Hematopoietic multipotent progenitor cell treated with erythropoietin and hydrocortisone succinate and interleukin-3 and kit ligand, for 15 days (in vitro differentiated cells): ENCODE data around the gene FBXL3.

Source experiments
- DNase-seq: peaks from one replicate; pipeline ENCODE4 v3.0.0-alpha.2; 2015; ENCODE audit warnings: low spot score

Gene FBXL3

GRCh38 chr13:77026861-77027621 is at the start of gene FBXL3:
Gene FBXL3 (minus strand): TSS chr13:77027159. CDS start chr13:77021860, 5,299 bp downstream.
- DNase-seq: peak; percentile 88

DNA sequence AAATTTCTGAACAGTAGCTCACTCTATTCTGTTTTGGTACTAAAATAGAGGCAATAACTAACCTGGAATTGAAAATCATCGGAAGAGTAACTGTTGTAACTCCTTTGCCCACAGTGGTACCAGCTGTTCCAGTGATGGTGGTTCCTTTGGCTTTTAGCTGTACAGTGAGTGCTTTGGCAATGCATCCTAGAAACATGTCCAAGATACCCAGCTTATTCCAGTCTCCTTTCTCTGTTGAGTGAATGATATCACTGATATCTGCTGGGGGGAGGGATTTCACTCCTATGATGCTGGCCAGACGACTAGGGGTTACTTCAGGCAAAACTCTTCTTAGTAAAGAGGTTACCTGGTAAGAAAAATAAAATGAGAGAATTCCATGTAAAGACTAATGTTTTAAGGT is 40.6 kb upstream of the FBXL3 start:
- no peak for DNase-seq

- DNase-seq: no peak
Measured at GRCh38 chr13:77065461-77066147, 38.6 kb upstream of the FBXL3 start.

GRCh38 chr13:77062097-77062496 is 35.1 kb upstream of the FBXL3 start:
- DNase-seq: no peak

GRCh38 chr13:77061362-77061761 is 34.4 kb upstream of the FBXL3 start:
- no peak for DNase-seq

GRCh38 chr13:77056886-77057285 is 29.9 kb upstream of the FBXL3 start:
- no peak for DNase-seq

DNA sequence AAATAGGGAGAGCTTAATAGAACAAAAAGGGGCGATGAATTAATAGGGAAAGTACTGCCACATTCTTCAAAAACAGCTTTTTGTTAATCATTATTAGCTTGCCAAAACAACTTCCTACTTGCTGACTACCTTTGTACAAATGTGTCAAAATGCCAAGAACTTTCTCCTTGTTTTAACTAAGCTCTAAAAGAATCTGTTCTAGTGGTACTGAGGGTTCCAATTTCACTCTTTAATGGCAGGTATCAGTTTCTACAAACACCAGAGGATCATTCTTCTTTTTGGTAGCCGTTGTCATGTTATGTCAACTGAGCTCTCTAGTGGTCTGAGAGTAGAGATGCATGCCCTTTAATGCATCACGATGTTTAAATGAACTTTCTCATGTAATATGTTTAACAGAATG is 29.4 kb upstream of the FBXL3 start:
- DNase-seq: no peak

DNA sequence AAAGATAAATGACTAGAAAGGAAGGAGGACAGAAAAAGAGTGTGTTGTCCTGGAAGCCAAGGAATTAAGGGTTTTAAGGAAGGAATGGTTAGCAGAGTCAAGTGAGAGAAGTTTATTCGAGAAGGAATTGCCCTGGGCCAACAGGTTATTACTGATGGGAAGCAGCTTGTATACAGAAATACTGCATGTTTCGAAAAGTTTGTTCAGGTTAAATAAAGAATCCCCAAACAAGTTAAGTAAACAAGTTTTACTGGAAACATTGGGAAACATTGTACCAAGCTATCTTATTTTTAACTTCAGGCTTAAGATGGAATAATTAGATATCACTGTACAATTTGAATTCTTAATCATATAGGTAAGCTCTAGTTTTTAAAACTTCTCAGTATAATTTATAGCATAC is 28.2 kb upstream of the FBXL3 start:
- DNase-seq: no peak

DNA sequence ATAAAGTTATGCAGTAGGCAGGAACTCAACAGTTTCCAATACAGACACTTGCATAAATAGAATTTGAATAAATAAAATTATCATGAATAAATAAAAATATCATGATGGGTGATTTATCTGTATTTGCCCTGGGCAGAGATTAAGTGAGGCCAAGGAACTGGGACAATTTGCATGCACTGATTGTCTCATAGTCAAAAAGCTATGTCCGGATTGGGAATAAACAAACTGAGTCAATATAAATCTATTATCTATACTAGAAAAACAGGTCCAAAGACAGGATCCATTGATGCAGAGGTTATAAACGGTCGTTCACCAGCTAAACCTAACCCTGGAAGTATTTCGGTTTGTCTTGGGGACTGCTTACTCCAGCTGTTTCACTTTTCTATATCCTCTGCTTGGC is 26.2 kb upstream of the FBXL3 start:
- no peak for DNase-seq

DNA sequence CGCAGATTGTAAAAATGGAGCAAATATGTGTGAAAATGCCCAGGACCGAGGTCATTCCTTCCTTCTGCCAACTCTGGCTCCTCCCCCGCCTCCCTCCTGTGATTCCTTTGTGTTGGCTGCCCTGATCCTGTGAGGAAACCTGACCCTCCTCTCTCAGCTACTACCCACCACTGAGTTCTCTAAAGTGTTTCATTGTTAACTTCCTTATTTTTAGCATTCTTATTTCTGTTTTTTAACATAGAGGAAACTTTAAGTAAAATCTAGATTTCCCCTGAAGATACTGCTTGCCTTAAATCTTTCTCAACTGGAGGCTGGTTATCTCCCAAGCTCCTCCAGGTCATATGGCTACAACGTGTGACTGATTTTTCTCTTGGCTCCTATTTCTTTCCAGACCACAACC is 21.7 kb upstream of the FBXL3 start:
- DNase-seq: no peak

GRCh38 chr13:77047649-77048343 is 20.8 kb upstream of the FBXL3 start:
- DNase-seq: no peak

GRCh38 chr13:77042566-77043177 is 15.7 kb upstream of the FBXL3 start:
- DNase-seq: no peak

DNA sequence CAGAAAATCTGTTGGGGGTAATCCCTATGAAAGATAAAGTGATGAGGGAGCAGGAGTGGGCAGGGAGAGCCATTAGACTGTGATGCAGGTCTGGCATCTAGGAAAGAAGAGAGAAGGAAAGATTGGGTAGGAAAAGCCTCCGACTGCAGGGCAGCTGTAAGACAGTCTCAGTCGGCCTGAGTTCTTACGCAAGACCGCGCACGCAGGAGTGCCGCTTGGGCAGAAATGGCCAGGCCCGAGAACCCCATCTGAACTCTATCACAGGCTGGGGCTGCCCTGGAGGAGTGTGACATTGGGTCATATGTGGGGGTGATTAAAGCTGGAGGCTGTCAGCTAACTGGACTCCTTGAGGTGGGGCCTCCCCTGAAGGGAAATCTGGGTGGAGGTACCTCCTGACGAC is 13.9 kb upstream of the FBXL3 start:
- DNase-seq: no peak

DNA sequence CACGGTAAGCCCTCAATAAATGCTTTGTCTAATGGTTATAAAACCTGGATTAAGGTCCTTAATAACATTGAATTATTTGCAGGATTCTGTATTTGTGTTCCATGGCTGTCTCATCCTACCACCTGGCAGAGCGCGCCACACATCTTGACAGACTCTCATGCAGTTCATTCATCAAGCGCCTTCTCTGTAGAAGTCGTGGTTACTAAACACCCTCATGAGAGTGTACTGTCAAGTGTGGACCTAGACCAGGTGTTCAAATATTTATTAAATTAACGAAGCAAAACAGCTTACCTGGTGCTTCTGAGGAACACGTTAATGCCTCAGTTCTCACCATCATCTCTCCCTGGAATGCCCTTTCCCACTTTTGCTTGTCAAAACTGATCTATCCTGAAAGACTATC is 13.1 kb upstream of the FBXL3 start:
- DNase-seq: no peak

DNA sequence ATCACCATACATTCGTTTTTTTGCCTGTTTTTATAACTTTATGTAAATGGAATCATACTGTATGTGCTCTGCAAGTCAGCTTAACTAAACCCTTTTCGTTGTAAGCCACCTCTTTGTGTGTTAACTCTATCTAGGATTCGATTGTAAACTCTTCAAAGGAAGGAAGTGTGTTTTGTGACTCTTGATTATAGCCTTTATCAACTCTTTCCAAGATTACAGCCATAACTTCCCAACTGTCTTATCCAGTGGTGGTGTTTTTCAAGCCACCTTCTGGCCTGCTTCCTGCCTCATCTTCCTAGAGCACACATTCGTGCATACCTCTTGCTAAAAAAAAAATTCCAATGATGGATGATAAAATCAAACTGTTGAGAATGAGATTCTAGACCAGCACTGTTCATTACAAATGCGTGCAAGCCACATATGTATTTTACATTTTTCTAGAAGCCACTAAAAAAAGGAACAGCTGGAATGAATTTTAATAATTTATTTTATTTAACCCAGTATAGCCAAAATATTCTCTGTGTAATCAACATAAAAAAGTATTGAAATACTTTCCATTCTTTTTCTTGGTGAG is 12.0 kb upstream of the FBXL3 start:
- DNase-seq: no peak

GRCh38 chr13:77036279-77036678 is 9.3 kb upstream of the FBXL3 start:
- DNase-seq: no peak

GRCh38 chr13:77034881-77035280 is 7.9 kb upstream of the FBXL3 start:
- DNase-seq: no peak

DNA sequence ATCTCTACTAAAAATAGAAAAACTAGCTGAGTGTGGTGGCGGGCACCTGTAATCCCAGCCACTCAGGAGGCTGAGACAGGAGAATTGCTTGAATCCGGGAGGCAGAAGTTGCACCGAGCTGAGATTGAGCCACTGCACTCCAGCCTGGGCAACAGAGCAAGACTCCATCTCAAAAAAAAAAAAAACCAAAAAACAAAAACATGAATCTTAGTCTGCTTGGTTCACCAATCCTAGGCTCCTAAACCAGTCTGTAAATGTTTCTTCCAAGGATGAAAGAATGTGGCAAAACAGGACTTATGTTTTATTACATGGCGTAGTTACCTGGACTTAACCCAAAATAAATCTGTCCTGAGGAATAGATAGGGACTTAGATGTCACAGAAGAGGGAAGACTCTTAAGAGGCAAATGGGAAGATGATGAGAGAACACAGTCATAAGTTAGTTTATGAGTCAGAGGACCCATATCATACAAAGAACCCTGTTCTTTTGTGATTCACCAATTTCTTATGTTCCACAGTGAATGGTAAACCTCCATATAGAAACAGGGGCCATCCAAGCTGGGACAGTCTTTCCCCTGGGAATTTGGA is 6.9 kb upstream of the FBXL3 start:
- no peak for DNase-seq

- DNase-seq: no peak
Measured at GRCh38 chr13:77031656-77032243, 4.8 kb upstream of the FBXL3 start.

DNA sequence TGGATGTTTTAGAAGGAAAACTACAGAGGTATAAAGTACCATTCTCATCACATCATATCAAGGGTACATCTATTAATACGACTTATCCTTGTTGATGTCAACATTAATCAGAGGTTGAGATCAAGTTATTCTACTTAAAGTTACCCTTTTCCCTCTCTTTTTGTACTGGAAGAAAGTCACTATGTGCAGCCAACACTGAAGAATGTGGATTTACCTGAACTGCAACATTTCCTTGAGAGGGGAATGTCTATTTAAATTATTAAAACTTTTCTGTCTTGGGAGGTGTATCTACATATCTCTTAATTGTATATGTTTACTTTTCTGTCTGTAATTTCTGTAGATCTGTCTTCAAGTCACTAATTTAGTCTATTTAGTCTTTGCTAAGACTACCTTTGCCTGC is 2.5 kb upstream of the FBXL3 start:
- no peak for DNase-seq

DNA sequence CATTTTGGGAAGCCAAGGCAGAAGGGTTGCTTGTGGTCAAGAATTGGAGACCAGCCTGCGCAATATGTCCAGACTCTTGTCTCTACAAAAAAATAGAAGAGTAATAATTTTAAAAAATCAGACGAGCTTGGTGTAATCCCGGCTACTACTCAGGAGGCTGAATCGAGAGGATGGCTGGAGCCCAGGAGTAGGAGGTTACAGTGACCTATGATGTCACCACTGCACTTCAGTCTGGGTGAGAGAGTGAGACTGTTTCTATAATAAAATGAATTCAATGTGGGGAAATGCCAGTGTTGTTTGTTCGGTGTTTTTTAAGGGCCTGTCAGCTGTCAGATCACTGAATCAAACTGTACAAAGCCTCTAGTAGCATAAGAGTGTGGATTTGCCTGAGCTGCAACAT is 1.2 kb upstream of the FBXL3 start:
- DNase-seq: no peak
